ENCODE data around the gene SNX10. TPM values are rescaled to one million over a fixed set of nuclear protein-coding genes. Genes with fewer than 3 reads are reported as not detected.

SNX10 gene
- total and polyA plus RNA-seq, 2 experiments from 2014 or later: 3.3 to 9.3 TPM

DNA sequence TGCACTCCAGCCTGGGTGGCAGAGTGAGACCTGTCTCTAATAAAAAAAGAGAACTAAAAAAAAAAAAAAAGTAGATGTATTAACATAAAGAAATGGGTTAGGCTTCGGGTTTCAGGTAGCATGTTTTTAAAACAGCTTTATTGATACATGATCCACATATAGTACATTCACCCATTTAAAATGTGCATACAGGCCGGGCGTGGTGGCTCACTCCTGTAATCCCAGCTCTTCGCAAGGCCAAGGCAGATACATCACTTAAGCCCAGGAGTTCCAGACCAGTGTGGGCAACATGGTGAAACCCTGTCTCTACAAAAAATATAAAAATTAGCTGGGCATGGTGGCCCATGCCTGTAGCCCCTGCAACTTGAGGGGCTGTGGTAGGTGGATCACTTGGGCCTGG lies 39.5 kb downstream of the SNX10 start:
- H3K27ac ChIP-seq: no peak overlapping the region

DNA sequence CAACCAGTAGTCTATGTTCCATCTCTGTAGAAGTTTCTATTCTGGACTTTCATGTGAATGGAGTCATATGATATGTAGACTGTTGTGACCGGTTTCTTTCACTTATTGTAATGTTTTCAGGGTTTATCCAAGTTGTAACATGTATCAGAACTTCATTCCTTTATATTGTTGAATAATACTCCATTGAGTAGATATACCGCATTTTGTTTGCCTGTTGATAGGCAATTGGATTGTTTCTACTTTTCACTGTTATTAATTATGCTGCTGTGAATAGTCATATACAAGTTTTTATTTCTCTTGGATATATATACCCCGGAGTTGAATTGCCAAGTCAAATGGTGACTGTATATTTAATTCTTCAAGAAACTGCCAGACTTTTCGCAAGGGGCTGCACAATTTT lies 40.1 kb downstream of the SNX10 start:
- H3K4me3 ChIP-seq: no peak overlapping the region
- H3K4me1 ChIP-seq (ENCODE audit: low read depth): no peaks in the 10 kb centered on the region
- H3K27me3 ChIP-seq: no peaks in the 10 kb centered on the region
- no peaks in the 10 kb centered on the region for H3K9me3 ChIP-seq (ENCODE audit: low read depth)
- TF ChIP-seq, protein P1, sequence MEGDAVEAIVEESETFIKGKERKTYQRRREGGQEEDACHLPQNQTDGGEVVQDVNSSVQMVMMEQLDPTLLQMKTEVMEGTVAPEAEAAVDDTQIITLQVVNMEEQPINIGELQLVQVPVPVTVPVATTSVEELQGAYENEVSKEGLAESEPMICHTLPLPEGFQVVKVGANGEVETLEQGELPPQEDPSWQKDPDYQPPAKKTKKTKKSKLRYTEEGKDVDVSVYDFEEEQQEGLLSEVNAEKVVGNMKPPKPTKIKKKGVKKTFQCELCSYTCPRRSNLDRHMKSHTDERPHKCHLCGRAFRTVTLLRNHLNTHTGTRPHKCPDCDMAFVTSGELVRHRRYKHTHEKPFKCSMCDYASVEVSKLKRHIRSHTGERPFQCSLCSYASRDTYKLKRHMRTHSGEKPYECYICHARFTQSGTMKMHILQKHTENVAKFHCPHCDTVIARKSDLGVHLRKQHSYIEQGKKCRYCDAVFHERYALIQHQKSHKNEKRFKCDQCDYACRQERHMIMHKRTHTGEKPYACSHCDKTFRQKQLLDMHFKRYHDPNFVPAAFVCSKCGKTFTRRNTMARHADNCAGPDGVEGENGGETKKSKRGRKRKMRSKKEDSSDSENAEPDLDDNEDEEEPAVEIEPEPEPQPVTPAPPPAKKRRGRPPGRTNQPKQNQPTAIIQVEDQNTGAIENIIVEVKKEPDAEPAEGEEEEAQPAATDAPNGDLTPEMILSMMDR (IDR thresholded peaks at IDR 0.05; ENCODE audit: low read depth, low read length): no peak
- no peak for DNase-seq (ENCODE audit: low read depth in 1 of 2, low spot score in 1 of 2)
- H3K36me3 ChIP-seq: no peaks in the 10 kb centered on the region
- no peak overlapping the region for H3K27ac ChIP-seq

More for the DNA sequence above, 39.5 kb downstream of the SNX10 start:
- TF ChIP-seq, protein P1 (IDR thresholded peaks at IDR 0.05; ENCODE audit: low read depth, low read length): no peak
- no peaks in the 10 kb centered on the region for H3K36me3 ChIP-seq
- DNase-seq (ENCODE audit: low read depth in 1 of 2, low spot score in 1 of 2): no peak
- H3K9me3 ChIP-seq (ENCODE audit: low read depth): no peaks in the 10 kb centered on the region
- H3K27me3 ChIP-seq: no peaks in the 10 kb centered on the region
- H3K4me1 ChIP-seq (ENCODE audit: low read depth): no peaks in the 10 kb centered on the region
- no peak overlapping the region for H3K4me3 ChIP-seq

DNA sequence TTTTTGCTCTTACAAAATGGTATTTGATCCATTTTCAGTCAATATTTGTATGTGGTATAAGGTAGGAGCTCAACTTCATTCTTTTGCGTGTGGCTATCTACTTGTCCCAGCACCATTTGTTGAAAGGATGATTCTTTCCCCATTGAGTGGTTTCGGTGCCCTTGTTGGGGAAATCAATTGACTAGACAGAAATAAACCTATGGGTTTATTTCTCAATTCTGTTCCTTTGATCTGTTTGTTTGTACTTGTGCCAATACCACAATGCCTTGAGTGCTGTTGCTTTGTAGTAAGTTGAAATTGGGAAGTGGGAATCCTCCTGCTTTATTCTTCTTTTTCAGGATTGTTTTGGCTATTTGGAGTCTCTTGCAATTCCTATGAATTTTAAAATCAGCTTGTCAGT lies 41.0 kb downstream of the SNX10 start:
- TF ChIP-seq, protein P1 (IDR thresholded peaks at IDR 0.05; ENCODE audit: low read depth, low read length): no peak
- no peak for DNase-seq (ENCODE audit: low read depth in 1 of 2, low spot score in 1 of 2)
- no peaks in the 10 kb centered on the region for H3K27me3 ChIP-seq

DNA sequence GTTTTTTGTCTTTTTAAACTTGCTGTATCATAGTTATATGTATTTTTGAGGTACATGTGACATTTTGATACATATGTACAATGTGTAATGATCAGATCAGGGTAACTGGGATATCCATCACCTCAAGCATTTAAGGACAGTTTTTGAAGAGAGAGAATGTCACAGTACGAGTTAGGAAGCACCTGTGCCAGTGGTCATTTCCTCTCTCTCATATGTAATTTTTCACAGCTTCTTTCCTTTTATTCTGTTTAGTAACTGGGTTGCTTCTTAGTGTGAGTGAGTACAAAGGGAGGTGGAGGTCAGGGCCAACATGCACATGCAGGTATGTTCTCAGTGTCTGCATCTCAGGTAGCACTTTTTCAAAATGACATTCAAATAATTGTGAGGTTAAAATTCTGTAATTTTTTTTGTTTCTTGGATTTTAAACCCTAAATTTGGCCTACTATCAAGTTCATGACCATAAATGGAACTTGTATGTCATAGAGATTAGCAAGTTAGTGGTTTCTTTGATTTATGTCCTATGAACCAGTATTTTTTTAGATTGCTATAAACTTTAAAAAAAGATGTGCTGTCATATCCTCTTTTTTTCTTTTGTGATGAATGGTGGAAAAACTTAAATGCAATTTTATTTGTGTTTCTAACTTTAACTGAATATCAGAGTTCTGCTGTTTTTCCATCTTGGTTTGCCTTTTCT lies 42.7 kb downstream of the SNX10 start:
- Histone ChIP-seq H3K9me3 (ENCODE audit: low read depth) (no peaks in the 10 kb centered on the region), H3K4me3 (no peak overlapping the region), H3K36me3 (no peaks in the 10 kb centered on the region), H3K4me1 (ENCODE audit: low read depth) (no peaks in the 10 kb centered on the region), H3K27me3 (no peaks in the 10 kb centered on the region), H3K27ac (no peak overlapping the region)
- DNase-seq (ENCODE audit: low read depth in 1 of 2, low spot score in 1 of 2): no peak
- TF ChIP-seq, protein P1 (IDR thresholded peaks at IDR 0.05; ENCODE audit: low read depth, low read length): no peak

More for the DNA sequence above, 41.0 kb downstream of the SNX10 start:
- H3K9me3 ChIP-seq (ENCODE audit: low read depth): no peaks in the 10 kb centered on the region
- no peaks in the 10 kb centered on the region for H3K36me3 ChIP-seq
- H3K4me1 ChIP-seq (ENCODE audit: low read depth): no peaks in the 10 kb centered on the region
- no peak overlapping the region for H3K4me3 ChIP-seq
- H3K27ac ChIP-seq: no peak overlapping the region

DNA sequence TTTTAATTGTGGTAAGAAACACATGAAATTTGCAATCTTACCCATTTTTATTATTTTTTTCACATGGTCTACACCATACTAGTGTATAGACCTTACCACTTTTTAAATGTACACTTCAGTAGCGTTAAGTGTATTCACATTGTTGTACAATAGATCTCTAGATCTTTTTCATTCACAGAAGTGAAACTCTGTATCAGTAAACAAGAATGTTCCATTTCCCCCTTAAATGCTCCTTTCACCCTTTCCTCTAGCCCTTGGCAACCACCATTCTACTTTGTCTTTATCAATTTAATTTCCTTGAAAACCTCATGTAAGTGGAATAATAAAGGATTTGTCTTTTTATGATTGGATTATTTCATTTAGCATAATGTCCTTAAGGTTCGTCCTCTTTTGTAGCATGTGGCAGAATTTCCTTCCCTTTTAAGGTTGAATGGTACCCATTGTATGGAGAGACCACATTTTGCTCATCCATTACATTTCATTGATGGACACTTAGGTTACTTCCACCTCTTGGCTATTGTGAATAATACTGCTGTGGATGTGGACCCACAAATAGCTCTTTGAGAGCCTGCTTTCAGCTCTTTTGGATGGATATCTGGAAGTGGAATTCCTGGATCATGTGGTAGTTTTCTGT lies 45.7 kb downstream of the SNX10 start:
- H3K9me3 ChIP-seq (ENCODE audit: low read depth): no peaks in the 10 kb centered on the region
- DNase-seq (ENCODE audit: low read depth in 1 of 2, low spot score in 1 of 2): no peak
- no peaks in the 10 kb centered on the region for H3K4me1 ChIP-seq (ENCODE audit: low read depth)
- H3K36me3 ChIP-seq: no peaks in the 10 kb centered on the region
- H3K27me3 ChIP-seq: no peaks in the 10 kb centered on the region
- TF ChIP-seq, protein P1 (IDR thresholded peaks at IDR 0.05; ENCODE audit: low read depth, low read length): no peak
- H3K27ac ChIP-seq: no peak overlapping the region
- no peak overlapping the region for H3K4me3 ChIP-seq
